GM18519 (cell line): ENCODE data around the gene PDLIM4.

Source experiments
- ATAC-seq: cut with Tn5 transposase; IDR thresholded peaks from one replicate; pipeline ENCODE4 v1.9.1; 2021; ENCODE audit warnings: mild to moderate bottlenecking, moderate library complexity; ENCODE audit not compliant: unreplicated experiment, low FRiP score

PDLIM4 gene

GRCh38 chr5:132253008-132253441 is 4.5 kb upstream of the PDLIM4 start:
- no peak for ATAC-seq

- ATAC-seq: no peak
Observed at GRCh38 chr5:132253452-132254320, 3.8 kb upstream of the PDLIM4 start.

DNA sequence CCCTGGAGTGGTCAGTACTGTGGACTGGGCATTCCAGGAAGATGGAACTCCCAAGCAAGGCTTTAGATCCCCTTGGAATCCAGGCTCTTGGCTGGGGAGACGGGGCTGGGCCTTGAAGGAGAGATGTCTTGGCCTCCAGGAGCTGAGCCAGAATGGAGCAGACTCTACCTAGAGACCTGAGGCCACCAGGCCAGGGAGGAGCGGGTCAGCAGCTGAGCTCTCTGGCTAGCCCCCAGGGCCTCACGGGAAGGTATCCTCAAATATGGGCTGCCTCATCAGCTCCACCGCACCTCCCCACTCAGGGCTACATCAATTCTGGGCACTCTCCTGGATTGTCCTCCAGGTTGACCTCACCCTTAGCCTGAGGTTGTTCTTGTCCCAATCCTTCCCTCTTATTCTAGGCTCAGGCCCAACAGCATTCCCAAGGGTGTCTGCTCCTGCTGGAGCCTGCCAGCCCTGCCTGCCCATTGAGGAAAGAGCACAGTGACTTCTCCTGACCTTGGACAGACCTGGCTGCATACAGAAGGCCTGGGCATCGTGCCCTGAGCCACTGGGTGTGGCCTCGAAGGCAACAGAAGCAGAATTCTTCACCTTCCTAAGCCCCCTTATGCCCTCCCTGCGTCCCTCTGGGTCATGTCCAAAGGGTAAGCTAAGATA is 3.0 kb upstream of the PDLIM4 start:
- no peak for ATAC-seq

DNA sequence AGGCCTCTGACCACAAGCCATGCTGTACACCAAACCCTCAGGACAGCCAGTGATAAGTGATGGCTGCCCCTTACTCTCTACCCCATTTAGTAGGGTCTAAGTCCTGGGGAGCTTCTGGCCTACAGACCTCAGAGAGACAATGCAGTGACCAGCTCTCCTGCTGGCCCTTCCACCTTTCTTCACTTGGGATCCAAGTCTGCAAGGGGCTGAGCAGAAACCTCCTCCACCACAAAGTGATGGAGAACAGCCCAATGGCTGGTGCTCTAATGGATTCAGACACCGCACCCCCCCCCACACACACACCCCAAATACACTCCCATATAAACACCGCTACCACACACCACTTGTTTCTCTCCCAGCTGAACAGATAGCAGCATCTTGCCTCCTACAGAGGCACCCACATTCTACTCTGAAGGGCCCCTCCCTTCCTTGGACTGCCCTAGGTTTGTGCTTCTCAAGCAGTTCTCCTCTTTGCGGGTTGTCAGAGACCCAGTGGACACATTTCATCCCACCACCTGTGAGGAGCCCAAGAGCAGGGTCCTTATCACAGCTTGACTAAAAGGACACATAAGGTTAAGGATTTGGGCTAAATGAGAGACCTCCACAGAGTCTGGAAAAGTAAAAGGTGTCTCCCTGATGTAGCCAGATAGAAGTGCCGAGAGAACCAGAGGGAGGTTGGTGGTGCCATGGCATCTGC is 1.3 kb upstream of the PDLIM4 start:
- no peak for ATAC-seq

DNA sequence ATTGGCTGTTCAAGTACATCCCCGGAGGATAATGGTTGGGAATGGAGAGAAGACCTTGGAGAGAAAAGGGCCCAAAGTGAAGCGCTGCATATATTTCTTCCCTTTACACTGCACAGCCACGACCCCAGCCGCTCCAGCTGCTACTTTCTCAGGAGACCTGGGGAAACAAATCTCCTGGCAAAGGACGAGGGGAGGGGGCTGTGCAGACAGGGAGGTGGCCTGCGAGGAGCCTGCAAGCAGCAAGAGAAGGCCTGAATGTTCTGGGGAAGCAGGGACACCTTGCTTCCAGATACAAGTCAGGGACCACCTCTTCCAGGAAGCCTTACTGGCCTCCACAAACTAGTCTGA is 739 bp upstream of the PDLIM4 start:
- no peak for ATAC-seq

DNA sequence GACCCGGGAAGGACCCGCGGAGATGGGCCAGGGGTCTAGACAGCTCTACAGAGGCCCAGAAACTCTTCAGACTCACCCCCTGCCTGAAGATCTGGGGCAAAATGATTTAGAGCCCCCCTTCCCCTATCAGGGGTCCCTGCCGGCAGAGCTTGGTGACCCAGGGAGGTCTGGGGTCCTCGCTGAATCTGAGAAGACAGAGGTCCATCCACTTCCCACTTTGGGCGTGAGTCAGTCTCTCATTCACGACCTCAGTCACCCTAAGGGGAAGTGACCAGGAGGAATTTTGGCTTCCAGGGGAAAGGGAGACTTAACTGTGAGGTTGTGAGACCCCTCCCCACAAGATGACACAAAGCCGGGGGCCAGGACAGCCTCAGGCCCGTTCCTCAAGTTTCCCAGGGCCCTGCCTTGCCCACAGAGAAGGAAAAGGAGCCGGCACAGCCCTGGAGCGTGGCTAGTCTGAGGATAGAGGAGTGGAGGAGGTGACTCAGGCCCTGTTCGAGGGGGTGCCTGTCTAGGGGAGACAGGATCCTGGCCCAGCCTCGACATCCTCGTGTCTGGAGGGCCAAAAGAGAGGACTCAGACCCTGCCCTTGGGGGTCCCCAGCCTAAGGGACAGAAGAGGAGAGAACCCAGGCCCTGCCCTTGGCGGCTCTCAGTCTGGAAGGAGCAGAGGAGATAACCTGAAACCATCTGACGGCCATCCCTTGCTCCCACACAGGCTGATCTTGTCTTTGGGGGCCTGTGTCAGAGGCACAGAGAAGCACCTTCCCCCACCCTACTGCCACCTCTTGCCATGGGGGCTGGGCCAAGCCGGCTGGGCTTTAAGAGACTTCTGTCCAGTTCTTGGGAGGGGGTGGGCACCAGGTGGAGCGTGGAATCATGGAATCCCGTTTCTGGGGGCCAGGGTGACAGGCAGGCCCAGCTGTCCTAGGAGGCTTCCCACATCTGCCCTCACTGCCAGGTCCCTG is 889 bp downstream of the PDLIM4 start:
- ATAC-seq: no peak

- ATAC-seq: no peak
Observed at GRCh38 chr5:132259069-132259851, 1.8 kb downstream of the PDLIM4 start.

DNA sequence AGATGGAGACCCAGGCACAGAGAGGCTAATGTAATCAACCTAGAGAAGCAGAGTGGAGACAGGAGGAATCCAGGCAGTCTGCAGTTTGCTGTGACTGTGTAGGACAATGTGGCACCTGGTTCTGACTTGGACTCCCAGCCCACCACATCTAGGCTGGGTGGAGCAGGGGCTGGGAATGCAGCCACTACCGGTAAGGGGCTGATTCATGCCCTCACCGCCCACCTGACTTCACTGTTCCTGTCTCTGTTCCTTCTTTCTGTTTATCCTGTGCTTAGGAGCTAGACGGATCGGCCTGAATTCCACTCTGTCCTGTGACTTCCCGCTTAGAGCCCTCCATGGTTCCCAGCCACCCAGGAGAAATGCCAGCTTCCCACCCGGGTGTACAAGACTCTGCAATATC is 2.6 kb downstream of the PDLIM4 start:
- no peak for ATAC-seq

DNA sequence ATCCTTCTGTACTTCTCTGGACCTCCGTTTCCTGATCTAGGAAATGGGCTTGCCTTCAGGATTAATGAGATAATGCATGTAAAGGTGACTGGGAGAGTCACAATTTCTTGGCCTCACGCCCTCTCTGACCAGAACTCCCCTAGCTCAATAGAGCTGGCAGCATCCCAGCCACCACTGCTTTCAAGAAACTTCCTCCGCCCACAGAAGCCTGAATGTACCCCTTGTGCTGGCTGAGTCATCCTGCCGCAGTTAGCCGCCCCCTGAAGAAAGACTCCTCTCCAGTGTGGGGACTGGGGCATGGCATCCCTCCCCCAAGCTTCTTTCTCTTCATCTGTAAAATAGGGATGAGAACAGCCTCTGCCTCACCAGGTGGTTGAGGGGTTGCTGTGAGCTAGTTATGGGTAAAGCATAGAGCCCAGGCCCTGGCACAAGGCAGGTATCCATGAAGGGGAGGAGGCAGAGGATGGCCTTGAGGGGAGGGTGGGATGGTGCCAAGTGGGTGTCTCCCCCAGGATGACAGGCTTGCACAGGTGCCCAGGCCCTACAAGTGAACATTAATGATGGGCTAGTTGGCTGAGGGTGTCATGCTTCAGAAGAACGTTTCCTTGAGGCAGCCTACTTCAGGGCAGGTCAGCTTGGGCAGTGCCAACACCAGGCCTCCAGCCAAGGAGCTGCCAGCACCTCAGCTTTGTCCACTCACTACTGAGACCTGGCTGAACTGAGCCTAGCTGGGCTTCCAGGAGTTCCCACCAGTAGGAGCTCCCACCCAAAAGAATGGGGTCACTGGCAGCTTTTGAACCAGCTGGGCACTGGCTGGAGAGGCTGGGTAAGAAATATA is 3.4 kb downstream of the PDLIM4 start:
- ATAC-seq: no peak

- no peak for ATAC-seq
Observed at GRCh38 chr5:132261881-132262845, 4.7 kb downstream of the PDLIM4 start.

GRCh38 chr5:132262882-132263547 is 5.5 kb downstream of the PDLIM4 start:
- no peak for ATAC-seq

GRCh38 chr5:132263548-132264261 is 6.2 kb downstream of the PDLIM4 start:
- no peak for ATAC-seq

DNA sequence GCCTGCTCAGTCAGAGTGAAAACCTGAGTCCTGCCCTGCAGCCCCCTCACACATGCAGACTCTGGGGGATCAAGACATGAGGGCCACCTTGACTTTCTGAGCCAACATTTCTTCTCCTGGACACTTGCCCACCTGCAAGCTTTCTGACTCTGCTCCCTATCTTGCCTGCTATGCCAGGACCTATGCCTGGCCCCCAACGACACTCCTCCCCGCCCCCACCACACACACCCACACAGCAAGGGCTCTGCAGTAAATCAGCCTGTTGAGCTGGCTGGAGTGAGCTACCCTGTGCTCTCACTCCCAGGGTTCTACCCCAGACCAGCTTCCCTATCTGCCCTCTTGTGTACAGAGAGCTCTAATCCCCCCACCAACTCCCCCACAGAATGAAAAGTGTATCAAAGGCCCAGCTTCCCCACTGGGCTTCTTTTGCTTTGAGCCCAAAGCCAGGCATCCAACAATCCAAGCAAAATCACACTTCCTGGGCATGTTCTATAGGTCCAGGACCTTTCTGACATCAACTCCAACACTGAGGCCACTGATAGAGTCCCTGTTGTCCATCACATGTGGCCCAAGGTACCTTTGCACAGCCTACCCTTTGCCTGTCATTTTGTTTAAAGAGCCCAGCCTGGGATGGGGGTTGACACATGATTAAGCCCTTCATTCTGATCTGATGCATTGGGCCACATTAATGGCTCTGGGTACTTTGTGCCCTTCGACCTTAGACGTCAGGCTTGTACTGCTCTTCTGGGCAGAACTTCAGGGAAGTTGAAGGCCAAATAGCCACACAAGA is 7.2 kb downstream of the PDLIM4 start:
- ATAC-seq: no peak

DNA sequence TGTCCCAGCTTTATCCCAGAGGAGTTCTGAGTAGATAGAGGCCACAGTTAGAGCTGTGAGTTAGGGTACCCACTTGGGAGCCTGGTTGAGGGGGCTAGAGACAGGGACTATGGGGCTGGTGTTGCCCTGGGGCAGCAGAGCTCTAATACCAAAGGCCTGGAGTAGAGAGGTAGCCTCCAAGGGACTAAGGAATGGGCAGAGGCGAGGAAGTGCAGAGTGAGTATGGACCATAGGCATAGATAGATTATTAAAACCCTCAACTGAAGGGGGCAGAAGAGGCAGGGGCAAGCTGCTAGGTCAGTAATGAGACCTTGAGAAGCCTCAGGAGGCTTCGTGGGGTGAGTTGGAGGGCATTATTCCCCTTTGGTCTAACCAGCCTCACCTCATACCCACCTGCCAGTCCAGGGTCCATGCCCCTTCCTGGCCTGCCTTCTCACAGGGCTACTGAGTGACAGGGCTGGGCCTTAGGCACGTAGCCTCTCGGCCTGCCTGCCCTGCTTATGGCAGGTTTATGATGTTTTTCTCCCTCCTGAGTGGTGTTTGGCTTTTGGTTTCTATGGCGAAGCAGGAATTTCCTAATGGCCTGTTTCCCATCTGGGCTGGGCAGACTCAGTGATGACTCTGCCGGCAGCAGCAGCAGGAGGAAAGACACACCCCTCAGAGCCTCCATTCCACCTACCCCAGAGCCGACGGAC is 8.0 kb downstream of the PDLIM4 start:
- no peak for ATAC-seq
